Stimulated activated CD4-positive, alpha-beta T cell treated with anti-CD3 and anti-CD28 coated beads, TNF-alpha, amount 100 ng/mL, for 1 hour (primary cell): ENCODE measurements around the gene FHIP1B.
"Not testable (repeated sequence)": the region's sequence is repeated elsewhere in the genome, so short reads cannot be mapped to it uniquely, and the experiment has no call there.

ENCODE experiments used
- DNase-seq, 3 donors: peaks; one replicate each; pipeline ENCODE4 v3.0.0-alpha.2; 2020; ENCODE audit warnings: low read depth in 3 of 3, low spot score in 1 of 3

The FHIP1B gene

DNA sequence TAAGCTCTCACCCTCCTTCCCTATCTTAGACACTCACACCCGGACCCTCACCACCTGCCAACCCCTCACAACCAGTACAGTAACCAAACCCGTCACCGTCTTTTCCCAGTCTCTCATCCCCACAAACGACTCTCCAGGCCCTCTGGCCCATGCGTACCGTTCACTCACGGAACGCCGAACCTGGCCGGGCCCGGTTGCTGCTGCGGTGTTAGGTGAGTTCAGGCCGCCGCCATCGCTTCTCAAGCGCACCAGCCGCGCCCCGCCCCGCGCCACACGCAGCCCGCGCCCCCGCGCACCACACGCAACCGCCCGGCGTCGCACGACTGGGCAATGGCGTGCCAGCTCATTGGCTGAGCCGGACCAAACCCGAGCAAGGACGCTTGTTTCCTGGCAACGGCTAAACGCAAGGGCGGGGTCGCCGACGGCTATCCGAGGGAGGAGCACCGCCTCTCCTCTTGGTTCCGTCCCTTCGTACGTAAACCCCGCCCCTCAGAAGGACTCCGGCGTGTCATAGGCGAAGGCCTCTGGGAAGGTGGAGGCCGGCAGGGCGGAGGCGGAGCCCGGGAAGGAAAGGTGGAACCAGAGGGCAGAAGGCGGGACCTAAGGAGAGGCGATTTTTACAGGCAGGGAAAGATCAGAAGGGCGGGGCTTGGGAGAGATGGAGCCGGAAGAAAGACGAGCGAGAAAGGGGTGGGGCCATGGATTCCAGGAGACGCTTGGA lies at the start of gene FHIP1B:
Gene FHIP1B, minus strand, starts transcription at position 250 of the 721 bp plus-strand sequence. CDS start 10,120 bp downstream, outside the sequence.
- peak; percentile 91 to 99 (median 96) for DNase-seq

DNA sequence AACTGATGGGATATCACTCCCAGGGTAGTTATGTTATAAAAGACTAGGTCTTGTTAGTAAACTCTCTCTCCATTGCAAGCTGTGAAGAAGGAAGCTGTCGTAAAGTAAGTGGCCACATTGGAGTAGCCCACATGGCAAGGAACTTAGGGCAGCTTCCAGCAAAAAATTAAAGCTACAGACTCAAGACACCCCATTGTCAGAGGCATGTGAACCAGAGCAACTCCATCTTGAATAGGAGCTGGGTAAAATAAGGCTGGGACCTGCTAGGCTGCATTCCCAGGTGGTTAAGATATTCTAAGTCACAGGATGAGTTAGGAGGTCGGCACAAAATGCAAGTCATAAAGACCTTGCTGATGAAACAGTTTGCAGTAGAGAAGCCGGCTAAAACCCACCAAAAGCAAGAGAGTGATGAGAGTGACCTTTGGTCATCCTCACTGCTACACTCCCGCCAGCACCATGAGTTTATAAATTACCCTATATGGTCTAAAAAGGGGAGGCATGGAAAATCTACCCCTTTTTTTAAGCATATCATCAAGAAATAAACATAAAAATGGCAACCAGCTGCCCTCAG lies 49.1 kb upstream of the FHIP1B start:
- no peak for DNase-seq

DNA sequence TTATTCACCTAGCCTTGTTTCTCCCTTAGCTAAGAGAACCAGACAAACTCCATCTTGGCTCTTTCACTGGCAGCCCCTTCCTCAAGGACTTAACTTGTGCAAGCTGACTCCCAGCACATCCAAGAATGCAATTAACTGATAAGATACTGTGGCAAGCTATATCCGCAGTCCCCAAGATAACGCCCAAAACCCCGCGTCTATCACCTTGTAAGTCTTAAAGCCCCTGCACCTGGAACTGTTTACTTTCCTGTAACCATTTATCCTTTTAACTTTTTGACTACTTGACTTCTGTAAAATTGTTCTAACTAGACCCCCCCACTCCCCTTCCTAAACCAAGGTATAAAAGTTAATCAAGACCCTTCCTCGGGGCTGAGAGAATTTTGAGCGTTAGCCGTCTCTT lies 46.4 kb upstream of the FHIP1B start:
- not testable (repeated sequence) for DNase-seq

DNA sequence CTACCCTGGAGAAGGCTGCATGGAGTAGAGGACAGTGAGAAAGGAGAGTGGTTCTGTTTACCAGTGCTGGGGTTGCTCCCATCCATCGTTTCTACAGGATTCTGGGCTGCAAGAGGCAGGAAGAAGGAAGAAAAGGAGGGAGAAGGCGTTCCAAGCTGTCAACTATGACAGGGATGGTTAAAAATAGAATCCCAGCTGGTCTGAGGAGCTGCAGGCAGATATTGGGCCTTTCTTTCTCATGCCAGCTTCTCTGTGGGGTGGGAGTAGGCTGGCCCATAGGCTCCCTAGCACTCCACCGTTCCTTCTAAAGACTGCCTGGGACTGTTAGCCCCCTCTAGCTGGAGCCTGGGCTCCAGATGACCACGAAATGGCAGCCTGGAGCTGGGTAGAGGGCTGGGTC lies 38.8 kb upstream of the FHIP1B start:
- no peak for DNase-seq

DNA sequence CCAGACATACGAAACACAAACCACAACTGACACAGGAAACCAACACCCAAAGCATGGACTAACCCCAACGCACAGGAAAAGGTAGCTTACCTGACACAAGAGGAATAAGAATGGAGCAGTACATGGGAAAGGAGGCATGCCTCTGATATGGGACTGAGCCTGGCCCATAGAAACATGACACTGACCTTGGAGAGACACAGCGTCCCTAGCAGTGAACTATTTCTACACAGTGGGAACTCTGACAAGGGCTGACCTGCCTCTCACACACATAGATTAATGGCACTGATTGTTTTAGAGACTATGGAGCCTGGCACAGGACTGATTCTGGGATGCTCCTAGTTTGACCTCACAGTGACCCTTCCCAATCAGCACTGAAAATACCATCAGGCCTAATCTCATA lies 37.2 kb upstream of the FHIP1B start:
- no peak for DNase-seq

DNA sequence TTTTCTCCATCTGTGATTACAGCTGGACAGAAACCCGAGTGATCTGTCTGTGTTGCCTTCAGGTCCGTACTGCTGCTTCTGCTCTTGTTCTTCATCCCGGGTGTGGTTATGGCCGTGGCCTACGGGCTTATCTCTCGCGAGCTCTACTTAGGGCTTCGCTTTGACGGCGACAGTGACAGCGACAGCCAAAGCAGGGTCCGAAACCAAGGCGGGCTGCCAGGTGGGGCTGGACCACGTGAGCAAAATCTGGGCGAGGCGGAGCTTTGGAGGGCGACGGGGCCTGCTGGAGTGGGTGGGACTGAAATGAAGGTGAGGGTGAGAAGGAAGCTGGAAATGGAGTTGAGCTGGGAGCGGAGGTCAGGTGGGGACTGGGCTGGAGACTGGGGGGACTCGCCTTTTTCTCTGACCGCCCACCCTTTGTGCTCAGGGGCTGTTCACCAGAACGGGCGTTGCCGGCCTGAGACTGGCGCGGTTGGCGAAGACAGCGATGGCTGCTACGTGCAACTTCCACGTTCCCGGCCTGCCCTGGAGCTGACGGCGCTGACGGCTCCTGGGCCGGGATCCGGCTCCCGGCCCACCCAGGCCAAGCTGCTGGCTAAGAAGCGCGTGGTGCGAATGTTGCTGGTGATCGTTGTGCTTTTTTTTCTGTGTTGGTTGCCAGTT lies 36.3 kb upstream of the FHIP1B start:
- DNase-seq, result no peak

DNA sequence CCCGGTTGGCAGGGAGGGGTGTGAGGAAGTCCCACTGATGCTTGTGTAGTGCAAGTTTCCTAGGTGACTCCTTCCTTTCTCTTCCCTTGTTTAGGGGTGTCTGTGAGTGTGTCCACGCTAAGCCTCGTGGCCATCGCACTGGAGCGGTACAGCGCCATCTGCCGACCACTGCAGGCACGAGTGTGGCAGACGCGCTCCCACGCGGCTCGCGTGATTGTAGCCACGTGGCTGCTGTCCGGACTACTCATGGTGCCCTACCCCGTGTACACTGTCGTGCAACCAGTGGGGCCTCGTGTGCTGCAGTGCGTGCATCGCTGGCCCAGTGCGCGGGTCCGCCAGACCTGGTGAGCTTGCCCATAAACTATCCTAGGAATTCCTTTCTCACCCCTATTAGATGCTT lies 35.6 kb upstream of the FHIP1B start:
- DNase-seq, result no peak

DNA sequence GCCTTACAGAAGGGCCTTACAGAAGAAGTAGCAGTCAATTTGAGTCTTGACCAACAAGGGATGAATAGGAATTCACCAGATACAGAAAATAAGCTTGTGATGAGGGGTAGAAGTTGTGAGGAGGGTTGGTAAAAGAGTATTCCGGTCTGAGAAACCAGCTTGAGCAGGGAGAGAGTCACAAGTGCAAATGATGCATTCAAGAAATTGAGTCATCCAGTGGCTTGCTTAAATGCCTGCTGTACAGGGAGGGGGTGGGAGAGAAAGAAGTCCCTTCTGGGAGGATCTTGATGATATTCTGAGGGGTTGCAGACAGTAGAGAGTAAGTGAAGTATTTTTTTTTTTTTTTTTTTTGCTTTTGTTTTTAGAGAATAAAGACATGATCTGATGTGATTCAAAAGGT lies 34.4 kb upstream of the FHIP1B start:
- no peak for DNase-seq

DNA sequence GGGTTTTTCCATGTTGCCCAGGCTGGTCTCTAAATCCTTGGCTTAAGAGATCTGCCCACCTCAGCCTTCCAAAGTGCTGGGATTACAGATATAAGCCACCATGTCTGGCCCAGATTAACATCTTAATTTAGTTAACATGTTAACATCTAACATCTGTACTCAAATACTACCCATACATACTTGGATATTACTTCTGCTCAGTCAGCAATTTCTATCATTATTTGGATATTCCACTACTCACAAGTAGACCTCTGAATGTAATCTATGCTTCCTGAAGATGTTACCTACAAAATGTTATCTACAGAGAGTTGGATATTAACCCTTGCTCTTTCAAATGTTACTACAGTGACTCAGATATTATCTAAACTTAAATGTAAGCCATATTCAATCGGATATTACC lies 29.2 kb upstream of the FHIP1B start:
- DNase-seq, result no peak

DNA sequence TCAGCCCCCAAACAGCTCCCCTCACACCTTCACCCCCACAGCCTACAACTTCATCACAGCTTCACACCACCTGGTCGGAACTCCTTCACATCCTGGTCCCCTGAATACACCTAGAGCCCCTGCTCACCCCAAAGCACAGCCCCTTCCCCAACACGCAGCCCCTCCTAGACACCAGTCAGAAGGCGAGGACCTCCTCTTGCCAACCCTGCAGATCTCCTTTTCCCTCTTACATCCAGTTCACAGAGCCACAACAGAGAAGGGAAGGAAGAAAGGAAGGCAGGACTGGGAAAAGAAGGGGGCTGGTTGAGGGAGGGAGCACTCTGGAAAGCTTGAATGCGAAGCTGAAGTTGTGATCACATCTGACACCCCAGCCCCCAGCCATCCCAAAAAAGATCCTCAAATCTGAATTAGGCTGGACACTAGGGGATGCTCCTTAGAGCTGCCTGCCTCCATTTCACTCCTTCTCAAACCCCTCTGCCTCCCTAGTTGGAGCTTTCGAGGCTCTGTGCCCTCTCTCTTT lies 25.8 kb upstream of the FHIP1B start:
- DNase-seq, result no peak

DNA sequence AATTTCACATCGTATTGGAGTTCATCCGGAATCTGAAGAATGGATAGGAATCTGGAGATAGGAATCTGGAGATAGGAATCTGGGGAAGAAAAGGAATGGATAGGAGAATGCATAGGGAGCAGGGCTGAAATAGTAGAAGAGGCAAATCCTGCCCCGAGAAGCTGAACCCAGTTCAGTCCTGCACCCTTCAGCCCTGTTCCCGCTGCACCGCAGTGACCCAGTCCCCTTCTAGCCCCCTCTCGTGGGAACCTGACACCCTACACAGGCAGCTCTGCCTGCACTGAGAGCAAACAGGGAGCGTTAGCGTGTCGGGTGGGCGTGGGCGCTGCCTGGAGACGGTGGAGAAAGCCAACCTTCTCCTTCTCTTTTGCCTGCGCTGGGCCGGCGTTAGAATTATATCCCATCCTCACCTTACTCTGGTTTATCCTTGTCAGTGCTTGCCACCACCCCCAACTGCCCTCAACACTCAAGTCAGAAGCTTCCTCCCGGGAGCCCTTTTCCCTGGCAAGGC lies 24.2 kb upstream of the FHIP1B start:
- DNase-seq, result no peak

DNA sequence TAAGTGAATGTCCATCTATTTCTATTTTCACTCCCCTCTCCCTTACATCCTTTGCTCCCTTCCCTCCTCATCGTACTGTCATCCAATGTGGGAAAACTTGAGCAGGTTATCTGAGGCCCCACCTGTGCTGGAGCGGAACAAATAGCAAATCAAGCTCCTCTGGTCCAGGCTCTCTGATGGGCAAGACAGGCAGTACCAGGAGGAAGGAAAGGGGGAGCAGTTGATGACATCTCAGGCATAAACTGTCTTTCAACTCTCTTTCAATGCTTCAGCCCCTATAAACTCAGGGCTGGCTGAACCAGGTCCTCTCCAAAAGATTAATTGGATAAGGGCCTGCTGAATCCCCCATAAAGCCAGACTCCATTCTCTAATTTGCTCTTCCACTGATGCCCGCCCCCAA lies 23.7 kb upstream of the FHIP1B start:
- DNase-seq, result no peak

DNA sequence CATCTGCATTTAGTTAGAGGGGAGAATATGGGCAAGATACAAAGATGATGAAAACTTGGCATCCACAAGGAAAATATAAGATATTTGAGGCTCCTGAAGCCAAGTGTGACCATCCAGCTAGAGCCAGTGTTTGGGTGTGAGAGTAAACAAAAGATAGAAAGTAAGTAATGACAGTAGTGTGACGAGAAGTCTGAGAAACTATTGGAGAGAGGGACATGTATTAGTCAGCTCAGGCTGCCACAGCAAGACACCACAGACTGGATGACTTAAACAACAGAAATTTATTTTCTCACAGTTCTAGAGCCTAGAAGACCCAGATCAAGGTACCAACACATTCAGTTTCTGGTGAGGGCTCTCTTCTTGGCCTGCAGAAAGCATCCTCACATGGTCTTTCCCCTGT lies 18.8 kb upstream of the FHIP1B start:
- DNase-seq, result no peak

DNA sequence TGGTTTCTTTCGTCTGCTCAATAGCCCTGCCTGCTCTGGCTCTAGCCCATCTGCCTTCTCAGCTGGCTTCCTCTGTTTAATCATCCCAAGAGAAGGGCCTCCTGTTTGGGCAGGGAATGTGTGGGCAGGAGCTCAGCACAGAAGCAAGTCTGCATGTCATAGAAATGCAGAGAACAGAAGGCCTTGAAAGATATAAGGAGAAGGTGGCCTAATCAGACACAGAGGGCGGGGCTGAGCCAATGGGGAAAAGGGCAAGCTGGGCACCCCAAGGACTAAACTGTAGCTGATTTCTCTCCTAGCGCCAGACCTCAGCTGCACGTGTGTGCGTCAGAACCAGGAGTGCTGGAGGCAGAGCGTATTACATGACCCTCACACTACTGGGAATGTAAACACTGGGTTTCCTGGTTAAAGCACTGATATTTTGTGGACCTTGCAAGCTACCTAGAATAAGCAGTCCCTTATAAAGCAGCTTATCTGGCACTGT lies 17.6 kb upstream of the FHIP1B start:
- DNase-seq, result no peak

DNA sequence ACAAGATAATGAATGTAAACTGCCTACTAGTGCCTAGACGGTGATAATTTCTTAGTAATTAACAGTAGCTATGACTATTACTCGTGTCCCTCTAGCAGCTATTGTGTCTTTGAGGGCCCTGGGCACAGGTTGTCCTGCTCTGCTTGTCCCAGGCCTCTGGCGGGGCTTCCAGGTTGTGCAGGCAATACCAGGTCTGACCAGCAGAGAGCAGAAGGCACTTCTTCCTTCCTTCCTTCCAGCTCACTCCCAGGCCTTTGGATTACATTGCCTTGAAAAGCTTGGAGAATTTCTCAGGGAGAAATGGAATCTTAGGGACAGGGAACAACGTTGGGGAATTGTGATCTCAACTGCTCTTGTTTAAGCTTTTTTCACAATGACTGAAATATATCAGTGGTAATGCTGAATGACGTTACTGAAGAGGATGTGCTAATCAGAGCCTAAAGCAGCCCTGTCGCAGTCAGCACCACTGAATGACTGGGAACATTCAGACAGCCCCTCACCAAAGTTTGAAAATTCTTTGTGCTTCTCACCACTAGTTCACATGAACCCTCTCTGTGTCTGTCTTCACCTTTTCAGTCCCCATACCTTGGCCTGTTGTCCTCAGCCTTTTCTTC lies 16.8 kb upstream of the FHIP1B start:
- DNase-seq, result no peak

DNA sequence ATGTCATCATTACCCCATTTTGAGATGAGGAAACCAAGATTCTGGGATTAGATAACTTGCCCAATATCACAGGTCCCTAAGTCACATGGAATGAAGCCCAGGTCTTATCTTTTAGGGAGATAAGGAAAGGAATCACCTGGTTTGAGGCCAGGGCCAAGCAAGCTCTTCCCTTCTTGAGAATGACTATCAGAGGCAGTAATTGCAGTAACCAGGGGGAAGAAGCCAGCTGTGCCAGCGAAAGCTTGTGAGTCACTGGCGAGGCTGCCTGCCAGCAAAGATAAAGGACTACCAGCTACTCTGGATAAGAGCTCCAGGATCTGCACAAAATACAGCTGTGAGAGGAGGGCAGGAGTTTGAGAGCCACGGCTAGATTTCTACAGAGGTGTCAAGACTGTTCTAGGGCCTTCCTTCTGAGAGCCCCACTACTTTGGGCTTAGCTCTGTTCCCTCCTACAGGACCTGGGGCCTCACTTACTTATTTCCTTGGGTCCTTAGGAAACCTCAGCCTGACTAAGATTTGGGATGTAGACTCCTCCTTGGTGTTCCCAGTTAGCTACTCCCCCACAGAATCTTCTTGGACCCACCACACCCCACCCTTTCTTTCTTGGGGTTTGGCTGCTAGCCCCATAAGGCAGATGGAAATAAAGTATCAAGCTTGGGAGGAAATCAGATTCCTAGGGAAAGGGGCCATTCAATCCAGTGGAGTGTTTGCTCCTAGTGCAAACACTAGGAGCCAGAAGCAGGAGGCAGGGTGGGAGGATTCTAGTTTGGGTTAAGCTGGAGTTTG lies 15.5 kb upstream of the FHIP1B start:
- no peak for DNase-seq

DNA sequence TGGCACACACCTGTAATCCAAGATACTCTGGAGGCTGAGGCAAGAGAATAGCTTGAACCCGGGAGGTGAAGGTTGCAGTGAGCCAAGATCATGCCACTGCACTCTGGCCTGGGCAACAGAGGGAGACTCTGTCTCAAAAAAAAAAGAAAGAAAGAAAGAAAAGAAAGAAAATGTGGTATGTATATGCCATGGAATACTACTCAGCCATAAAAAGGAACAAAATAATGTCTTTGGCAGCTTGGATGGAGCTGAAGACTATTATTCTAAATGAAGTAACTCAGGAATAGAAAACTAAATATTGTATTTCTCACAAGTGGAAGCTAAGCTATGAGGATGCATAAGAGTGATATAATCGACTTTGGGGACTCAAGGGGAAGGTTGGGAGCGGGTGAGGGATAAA lies 14.5 kb upstream of the FHIP1B start:
- DNase-seq, result not testable (repeated sequence)

DNA sequence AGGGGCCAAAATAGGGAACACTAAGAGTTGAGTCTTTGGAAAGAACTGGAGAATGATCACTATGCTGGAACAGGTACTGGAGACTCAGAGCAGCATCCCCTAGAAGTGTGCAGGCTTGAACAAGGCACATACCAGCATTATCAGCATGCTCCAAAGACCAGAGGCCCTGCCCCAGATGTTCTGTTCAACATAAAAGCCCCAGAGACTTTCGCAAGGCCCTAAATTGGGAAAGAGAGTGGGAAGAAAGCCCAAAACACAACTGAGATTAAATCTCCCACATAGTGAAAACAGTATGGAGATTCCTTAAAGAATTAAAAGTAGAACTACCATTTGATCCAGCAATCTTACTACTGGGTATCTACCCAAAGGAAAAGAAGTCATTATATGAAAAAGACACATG lies 13.8 kb upstream of the FHIP1B start:
- no peak for DNase-seq

DNA sequence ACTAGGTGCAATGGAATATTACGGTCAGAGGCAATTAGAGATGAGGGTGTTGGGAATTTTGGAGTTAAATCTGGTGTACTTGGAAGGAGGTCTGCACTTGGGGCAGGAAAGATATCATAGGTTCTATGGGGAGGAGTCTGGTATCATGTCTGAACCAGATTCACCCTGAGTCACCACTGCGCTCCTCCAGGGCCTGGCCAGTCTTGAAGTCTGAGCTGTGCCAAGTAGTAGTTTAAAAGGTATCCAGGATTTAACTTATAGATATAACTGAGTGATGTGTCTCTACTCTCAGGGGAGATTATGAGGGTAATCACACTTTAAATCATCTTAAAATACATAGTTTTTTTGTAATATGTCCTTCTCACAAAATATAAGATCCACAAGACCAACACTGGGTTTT lies 11.1 kb upstream of the FHIP1B start:
- DNase-seq, result no peak

DNA sequence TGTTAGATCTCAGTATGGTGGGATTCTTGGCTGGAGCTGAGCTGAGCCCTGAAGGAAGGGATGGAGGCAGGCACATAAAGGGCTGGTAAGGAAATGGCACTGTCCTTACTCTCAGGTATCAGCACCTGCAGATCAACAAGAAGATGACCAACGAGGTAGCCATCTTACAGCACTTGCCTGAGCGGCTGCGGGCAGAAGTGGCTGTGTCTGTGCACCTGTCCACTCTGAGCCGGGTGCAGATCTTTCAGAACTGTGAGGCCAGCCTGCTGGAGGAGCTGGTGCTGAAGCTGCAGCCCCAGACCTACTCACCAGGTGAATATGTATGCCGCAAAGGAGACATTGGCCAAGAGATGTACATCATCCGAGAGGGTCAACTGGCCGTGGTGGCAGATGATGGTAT lies 6.9 kb upstream of the FHIP1B start:
- DNase-seq, result no peak

DNA sequence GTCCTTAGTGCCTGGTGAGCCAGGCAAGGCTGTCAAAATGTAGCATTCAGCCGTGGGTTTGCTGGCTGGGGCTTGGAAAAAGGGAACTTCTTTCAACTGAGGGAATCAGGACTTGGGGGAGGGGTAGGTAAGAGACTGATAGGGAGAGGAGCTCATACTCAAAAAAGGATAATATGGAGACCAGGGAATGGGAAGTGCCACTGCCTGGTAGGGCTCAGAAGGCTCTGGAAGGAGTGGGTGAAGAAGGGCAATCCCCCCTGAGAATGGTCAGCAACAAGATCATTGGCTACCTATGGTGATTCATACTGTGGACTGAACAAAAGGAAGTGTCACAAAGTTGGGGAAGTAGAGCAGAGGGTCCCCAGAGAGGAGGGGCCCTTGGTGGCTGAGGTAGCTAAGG lies 6.3 kb upstream of the FHIP1B start:
- no peak for DNase-seq
